Calu3 (cell line): Measurements from ENCODE around the gene FCMR. TPM values are rescaled to one million over a fixed set of nuclear protein-coding genes. Genes with fewer than 3 reads are reported as not detected.

Source experiments
- BruUV-seq: library from RNA; stranded (reverse); fragments of 400-500 nt; replicated peaks from 2 replicates; lab custom pipeline; 2021; lab: Mats Ljungman, UMichigan
- CTCF ChIA-PET: fragments of 300-600 bp; sonication (Branson Sonifier 250); formaldehyde crosslinking; loops from one replicate; lab custom pipeline; 2022; ENCODE audit warnings: antibody characterized with exemption; lab: Charles Lee
- DNase-seq: peaks from one replicate; pipeline ENCODE4 v3.0.0; 2022
- H3K27ac Mint-ChIP-seq: one replicate; pipeline ENCODE4 v1.8.0; 2022; ENCODE audit warnings: mixed read lengths; ENCODE audit not compliant: unreplicated experiment
- H3K27me3 Mint-ChIP-seq: one replicate; pipeline ENCODE4 v1.8.0; 2022; ENCODE audit warnings: mixed read lengths; ENCODE audit not compliant: unreplicated experiment
- H3K36me3 Mint-ChIP-seq: one replicate; pipeline ENCODE4 v1.8.0; 2022; ENCODE audit warnings: mild to moderate bottlenecking, moderate library complexity, mixed read lengths; ENCODE audit not compliant: insufficient read depth, unreplicated experiment
- H3K4me1 Mint-ChIP-seq: one replicate; pipeline ENCODE4 v1.8.0; 2022; ENCODE audit warnings: mild to moderate bottlenecking, low read depth, mixed read lengths; ENCODE audit not compliant: unreplicated experiment
- H3K4me3 Mint-ChIP-seq: one replicate; pipeline ENCODE4 v1.8.0; 2022; ENCODE audit warnings: mild to moderate bottlenecking, low read depth, moderate library complexity, mixed read lengths; ENCODE audit not compliant: unreplicated experiment
- H3K9me3 Mint-ChIP-seq: one replicate; pipeline ENCODE4 v1.8.0; 2022; ENCODE audit warnings: low read depth, mixed read lengths; ENCODE audit not compliant: unreplicated experiment
- intact Hi-C: fragments of 100-400 bp; cut with micrococcal nuclease; formaldehyde crosslinking; loops from one replicate; pipeline ENCODE4 v1.10.0; 2022; ENCODE audit not compliant: unreplicated experiment
- total RNA-seq: library from RNA; stranded (reverse); gene quantifications from 2 replicates; pipeline ENCODE4 v1.2.3, GENCODE V29; 2022
- TF ChIP-seq, protein P1 (sequence below): fragments of 200-600 bp; IDR thresholded peaks from one replicate; pipeline ENCODE4 v1.8.0; 2022; ENCODE audit warnings: antibody characterized with exemption; ENCODE audit not compliant: unreplicated experiment

Gene FCMR
- total RNA-seq, 1 experiment from 2014 or later = 1.1 TPM

DNA sequence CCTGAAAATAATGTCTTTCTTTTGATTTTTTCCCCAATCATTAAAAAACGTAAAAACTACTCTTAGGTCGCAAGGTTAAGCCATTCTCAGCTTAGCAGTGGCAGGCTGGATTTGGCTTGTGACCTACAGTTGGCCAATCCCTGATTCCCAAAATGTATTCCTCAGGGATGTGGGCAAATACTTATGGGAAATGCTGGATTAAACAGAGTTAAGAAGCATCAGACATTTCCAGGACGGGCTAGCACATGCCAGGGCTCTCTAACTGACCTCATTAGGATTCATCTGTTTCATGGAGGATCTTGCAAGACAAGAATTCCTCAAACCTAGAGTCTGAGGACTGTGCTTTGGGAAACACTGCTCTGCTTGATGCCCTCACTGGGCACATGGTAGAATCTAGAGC, 25.5 kb downstream of the FCMR start:
- TF ChIP-seq, protein P1, sequence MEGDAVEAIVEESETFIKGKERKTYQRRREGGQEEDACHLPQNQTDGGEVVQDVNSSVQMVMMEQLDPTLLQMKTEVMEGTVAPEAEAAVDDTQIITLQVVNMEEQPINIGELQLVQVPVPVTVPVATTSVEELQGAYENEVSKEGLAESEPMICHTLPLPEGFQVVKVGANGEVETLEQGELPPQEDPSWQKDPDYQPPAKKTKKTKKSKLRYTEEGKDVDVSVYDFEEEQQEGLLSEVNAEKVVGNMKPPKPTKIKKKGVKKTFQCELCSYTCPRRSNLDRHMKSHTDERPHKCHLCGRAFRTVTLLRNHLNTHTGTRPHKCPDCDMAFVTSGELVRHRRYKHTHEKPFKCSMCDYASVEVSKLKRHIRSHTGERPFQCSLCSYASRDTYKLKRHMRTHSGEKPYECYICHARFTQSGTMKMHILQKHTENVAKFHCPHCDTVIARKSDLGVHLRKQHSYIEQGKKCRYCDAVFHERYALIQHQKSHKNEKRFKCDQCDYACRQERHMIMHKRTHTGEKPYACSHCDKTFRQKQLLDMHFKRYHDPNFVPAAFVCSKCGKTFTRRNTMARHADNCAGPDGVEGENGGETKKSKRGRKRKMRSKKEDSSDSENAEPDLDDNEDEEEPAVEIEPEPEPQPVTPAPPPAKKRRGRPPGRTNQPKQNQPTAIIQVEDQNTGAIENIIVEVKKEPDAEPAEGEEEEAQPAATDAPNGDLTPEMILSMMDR = no peak
- no peak overlapping the region for H3K27ac Mint-ChIP-seq
- no TSS peak for BruUV-seq
- peaks cover 11% of the 10 kb centered on the region for H3K4me1 Mint-ChIP-seq
- peaks cover 48% of the 10 kb centered on the region for H3K27me3 Mint-ChIP-seq
- CTCF ChIA-PET = no interaction called here
- intact Hi-C loops = no loop called here
- H3K9me3 Mint-ChIP-seq = peaks cover 3% of the 10 kb centered on the region
- no peak overlapping the region for H3K4me3 Mint-ChIP-seq
- DNase-seq = no peak
- no peaks in the 10 kb centered on the region for H3K36me3 Mint-ChIP-seq

DNA sequence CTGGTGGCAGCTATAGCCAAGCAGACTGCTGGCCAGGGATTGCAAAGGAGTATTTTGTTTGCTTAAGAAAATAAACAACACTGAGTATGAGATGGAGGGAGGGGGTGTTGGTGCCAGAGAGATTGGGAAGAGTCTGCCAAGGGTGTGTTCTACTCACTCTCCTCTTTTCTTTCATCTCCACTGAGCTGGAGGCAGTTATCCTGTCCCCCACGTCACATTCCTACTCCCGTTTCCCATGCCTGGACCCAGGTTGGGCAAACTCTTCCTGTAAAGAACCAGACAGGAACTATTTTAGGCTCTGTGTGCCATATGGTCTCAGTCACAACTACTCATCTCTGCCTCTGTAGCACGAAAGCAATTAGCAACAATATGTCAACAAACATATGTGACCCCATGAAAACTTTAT, 25.9 kb downstream of the FCMR start:
- H3K27ac Mint-ChIP-seq = no peak overlapping the region
- peaks cover 11% of the 10 kb centered on the region for H3K4me1 Mint-ChIP-seq
- intact Hi-C loops = no loop called here
- H3K4me3 Mint-ChIP-seq = no peak overlapping the region
- DNase-seq = no peak
- H3K9me3 Mint-ChIP-seq = peaks cover 3% of the 10 kb centered on the region
- H3K36me3 Mint-ChIP-seq = no peaks in the 10 kb centered on the region
- no TSS peak for BruUV-seq
- TF ChIP-seq, protein P1 = no peak
- CTCF ChIA-PET = no interaction called here
- peaks cover 48% of the 10 kb centered on the region for H3K27me3 Mint-ChIP-seq

DNA sequence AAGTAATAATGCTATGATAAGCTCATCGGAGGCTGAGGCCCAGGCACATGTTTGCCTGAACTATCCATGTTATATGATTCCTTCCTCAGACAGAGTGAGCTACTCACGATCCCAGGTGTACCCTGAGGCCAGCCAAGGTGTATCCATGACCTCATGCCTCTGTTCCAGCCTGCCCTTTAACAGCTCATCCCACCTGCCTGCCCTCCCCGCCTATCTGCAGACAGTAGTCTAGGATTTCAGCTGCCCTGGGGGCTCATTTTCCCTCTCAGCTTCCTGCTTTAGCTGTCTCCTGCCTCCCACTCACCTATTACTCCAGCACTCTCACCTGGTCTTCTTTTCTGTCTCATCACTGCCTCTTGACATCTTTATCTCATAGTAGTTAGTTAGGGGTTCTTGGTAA, 26.4 kb downstream of the FCMR start:
- TF ChIP-seq, protein P1 = no peak
- H3K27ac Mint-ChIP-seq = no peak overlapping the region
- H3K27me3 Mint-ChIP-seq = peaks cover 43% of the 10 kb centered on the region
- no peaks in the 10 kb centered on the region for H3K36me3 Mint-ChIP-seq
- H3K4me3 Mint-ChIP-seq = no peak overlapping the region
- DNase-seq = no peak
- H3K4me1 Mint-ChIP-seq = peaks cover 11% of the 10 kb centered on the region
- no TSS peak for BruUV-seq
- intact Hi-C loops = no loop called here
- H3K9me3 Mint-ChIP-seq = peaks cover 3% of the 10 kb centered on the region
- CTCF ChIA-PET = no interaction called here

DNA sequence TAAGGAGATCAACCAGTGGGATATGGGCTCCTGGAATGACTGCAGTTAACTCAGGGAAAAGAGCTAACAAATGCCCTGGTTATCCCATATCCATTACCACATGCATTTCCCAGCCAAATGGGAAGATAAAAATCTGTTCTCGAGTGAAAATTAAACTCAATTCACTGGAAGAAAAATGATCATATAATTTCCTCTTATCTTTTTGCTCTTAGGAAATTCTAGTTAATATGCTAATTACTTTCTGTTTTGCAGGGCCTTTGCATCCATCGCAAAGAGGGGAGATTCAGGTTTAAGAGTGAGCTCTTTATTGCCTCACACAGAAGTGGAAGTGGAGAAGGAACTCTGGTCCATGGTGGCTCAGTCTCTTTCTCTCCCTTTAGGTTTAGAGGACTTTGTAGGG, 28.4 kb downstream of the FCMR start:
- Mint-ChIP-seq H3K36me3 (no peaks in the 10 kb centered on the region), H3K27me3 (peaks cover 42% of the 10 kb centered on the region), H3K9me3 (peaks cover 3% of the 10 kb centered on the region), H3K4me1 (peaks cover 6% of the 10 kb centered on the region), H3K4me3 (no peak overlapping the region), H3K27ac (no peak overlapping the region)
- CTCF ChIA-PET = interaction anchor here (0.6 to 1.0 kb wide), 2 partner anchors 12 to 89 kb away, joined by 3 read pairs; no protein-coding TSS in a partner anchor
- intact Hi-C loops = no loop called here
- no peak for DNase-seq
- no TSS peak for BruUV-seq
- TF ChIP-seq, protein P1 = no peak
